Right atrium auricular region (tissue), 2 donors: ENCODE results near the gene PRKCI. TPM values are rescaled to one million over a fixed set of nuclear protein-coding genes. Genes with fewer than 3 reads are reported as not detected.

Source experiments
- DNase-seq: peaks from one replicate; pipeline ENCODE4 v3.0.0-alpha.2; 2019; ENCODE audit warnings: low spot score
- H3K27ac ChIP-seq, 2 donors: fragments of 200-600 bp; sonication (generic); 1 replicate in 1 of 2; 2 replicates in 1 of 2; pipeline ENCODE4 v1.5.1; 2016 to 2019
- H3K27me3 ChIP-seq, 2 donors: fragments of 200-600 bp; sonication (generic); one replicate each; pipeline versions ENCODE4 v1.5.1 to v1.6.0; 2017 to 2019
- H3K36me3 ChIP-seq: fragments of 200-600 bp; sonication (generic); one replicate; pipeline ENCODE4 v1.5.1; 2016
- H3K4me1 ChIP-seq, 2 donors: fragments of 200-600 bp; sonication (generic); one replicate each; pipeline versions ENCODE4 v1.5.1 to v1.6.0; 2017 to 2019
- H3K4me3 ChIP-seq, 2 donors: fragments of 200-600 bp; sonication (generic); 1 replicate in 1 of 2; 2 replicates in 1 of 2; pipeline ENCODE4 v1.5.1; 2017 to 2019; ENCODE audit warnings: mild to moderate bottlenecking in 1 of 2, moderate library complexity in 1 of 2
- H3K9me3 ChIP-seq, 2 donors: fragments of 200-600 bp; sonication (generic); one replicate each; pipeline ENCODE4 v1.5.1; 2019
- total RNA-seq, 2 donors: library from RNA; depleted of rRNA; stranded (reverse); fragments of >200 nt; gene quantifications; one replicate each; pipeline ENCODE4 v1.1.0, GENCODE V29; 2016
- TF ChIP-seq, protein P1 (sequence below), 2 donors: fragments of 200-600 bp; sonication (generic); IDR thresholded peaks; one replicate each; pipeline ENCODE4 v1.5.1; 2019; ENCODE audit warnings: antibody characterized with exemption in 2 of 2

PRKCI gene
- total RNA-seq, 2 donors from 2014 or later: 17.4 to 20.0 TPM

DNA sequence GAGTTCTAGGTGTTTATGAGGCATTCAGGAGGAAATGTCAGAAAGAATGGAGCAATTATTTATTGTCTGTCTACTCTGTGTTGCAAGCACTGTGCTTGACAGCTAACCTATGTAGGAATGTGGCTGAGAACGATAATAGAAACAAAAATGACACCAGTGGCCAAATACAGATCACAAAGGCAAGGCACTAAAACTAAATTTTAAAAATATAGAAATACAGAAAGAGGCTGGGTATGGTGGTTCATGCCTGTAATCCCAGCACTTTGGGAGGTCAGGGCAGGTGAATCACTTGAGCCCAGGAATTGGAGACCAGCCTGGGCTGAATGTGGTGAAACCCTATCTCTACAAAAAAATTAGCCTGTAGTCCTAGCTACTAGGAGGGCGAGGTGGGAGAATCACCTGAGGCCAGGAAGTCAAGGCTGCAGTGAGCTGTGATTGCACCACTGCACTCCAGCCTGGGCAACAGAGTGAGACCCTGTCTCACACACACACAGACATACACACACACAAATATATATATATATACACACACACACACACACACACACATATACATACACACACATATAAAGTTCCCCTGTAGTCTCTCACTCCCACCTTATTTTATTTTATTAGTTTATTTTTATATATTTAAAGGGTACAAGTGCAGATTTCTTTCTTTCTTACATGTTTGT lies 6.0 kb downstream of the PRKCI start:
- no peak for DNase-seq
- Histone ChIP-seq H3K4me1 (peaks cover 0 to 17% of the 10 kb centered on the region in 2 donors), H3K27me3 (no peaks in the 10 kb centered on the region), H3K4me3 (no peak overlapping the region), H3K9me3 (no peaks in the 10 kb centered on the region), H3K27ac (no peak overlapping the region), H3K36me3 (no peaks in the 10 kb centered on the region)
- TF ChIP-seq, protein P1, sequence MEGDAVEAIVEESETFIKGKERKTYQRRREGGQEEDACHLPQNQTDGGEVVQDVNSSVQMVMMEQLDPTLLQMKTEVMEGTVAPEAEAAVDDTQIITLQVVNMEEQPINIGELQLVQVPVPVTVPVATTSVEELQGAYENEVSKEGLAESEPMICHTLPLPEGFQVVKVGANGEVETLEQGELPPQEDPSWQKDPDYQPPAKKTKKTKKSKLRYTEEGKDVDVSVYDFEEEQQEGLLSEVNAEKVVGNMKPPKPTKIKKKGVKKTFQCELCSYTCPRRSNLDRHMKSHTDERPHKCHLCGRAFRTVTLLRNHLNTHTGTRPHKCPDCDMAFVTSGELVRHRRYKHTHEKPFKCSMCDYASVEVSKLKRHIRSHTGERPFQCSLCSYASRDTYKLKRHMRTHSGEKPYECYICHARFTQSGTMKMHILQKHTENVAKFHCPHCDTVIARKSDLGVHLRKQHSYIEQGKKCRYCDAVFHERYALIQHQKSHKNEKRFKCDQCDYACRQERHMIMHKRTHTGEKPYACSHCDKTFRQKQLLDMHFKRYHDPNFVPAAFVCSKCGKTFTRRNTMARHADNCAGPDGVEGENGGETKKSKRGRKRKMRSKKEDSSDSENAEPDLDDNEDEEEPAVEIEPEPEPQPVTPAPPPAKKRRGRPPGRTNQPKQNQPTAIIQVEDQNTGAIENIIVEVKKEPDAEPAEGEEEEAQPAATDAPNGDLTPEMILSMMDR (IDR thresholded peaks at IDR 0.05): no peak

DNA sequence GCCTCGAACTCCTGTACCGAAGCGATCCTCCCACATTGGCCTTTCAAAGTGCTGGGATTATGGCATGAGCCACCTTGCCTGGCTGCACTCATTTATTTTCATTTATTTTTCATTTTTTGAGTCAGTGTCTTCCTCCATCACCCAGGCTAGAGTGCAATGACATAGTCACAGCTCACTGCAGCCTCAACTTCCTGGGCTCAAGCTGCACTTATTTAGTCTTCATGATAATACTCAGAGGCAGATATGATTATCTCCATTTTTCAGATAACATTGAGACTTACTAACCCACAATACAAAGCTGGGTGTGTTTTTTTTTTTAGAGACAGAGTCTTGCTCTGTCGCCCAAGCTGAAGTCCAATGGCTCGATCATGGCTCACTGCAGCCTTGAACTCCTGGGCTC lies 10.0 kb downstream of the PRKCI start:
- H3K36me3 ChIP-seq: peaks cover 17% of the 10 kb centered on the region
- no peaks in the 10 kb centered on the region for H3K27me3 ChIP-seq
- H3K4me1 ChIP-seq: peaks cover 0 to 10% of the 10 kb centered on the region in 2 donors
- TF ChIP-seq, protein P1 (IDR thresholded peaks at IDR 0.05): no peak
- H3K9me3 ChIP-seq: no peaks in the 10 kb centered on the region
- H3K27ac ChIP-seq: no peak overlapping the region
- H3K4me3 ChIP-seq: no peak overlapping the region
- no peak for DNase-seq

DNA sequence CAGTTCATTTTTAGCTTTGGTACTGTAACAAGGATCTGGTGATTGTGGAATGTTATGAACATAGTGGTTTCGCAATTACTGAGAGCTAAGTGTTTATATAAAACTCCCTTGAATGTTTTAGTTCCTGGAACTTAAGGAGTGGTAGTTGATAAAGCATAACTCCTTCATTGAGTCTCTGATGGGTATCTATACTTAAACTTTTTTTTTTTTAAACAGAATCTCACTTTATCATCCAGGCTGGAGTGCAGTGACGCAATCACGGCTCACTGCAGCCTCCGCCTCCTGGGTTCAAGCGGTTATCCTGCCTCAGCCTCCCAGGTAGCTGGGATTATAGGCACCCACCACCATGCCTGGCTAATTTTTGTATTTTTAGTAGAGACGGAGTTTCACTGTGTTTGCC lies 11.3 kb downstream of the PRKCI start:
- H3K4me1 ChIP-seq: no peaks in the 10 kb centered on the region
- H3K36me3 ChIP-seq: peaks cover 18% of the 10 kb centered on the region
- H3K27me3 ChIP-seq: no peaks in the 10 kb centered on the region
- no peak overlapping the region for H3K27ac ChIP-seq
- TF ChIP-seq, protein P1 (IDR thresholded peaks at IDR 0.05): no peak
- no peak for DNase-seq
- no peaks in the 10 kb centered on the region for H3K9me3 ChIP-seq
- H3K4me3 ChIP-seq: no peak overlapping the region

DNA sequence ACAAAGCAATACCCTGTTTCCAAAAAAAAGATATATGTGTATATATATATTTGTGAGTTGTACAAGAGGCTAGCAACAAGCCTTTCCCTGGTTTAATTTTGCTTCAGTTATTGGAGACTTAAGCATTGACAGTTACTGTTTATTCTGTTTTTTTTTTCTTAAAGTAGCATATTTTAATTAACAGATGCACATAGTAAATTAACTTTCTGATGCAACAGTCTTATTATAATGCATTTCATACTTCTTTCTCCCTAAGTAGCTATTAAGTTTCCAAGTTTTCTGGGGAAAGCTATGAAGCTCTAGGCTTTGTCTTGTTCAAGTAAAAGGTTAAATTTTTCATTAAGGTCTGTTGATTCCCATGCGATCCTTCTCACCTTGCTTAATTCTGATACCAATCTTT lies 17.9 kb downstream of the PRKCI start:
- Histone ChIP-seq H3K4me1 (no peaks in the 10 kb centered on the region), H3K27me3 (no peaks in the 10 kb centered on the region), H3K27ac (no peak overlapping the region), H3K4me3 (no peak overlapping the region), H3K36me3 (peaks cover 27% of the 10 kb centered on the region), H3K9me3 (no peaks in the 10 kb centered on the region)
- no peak for DNase-seq
- TF ChIP-seq, protein P1 (IDR thresholded peaks at IDR 0.05): no peak

DNA sequence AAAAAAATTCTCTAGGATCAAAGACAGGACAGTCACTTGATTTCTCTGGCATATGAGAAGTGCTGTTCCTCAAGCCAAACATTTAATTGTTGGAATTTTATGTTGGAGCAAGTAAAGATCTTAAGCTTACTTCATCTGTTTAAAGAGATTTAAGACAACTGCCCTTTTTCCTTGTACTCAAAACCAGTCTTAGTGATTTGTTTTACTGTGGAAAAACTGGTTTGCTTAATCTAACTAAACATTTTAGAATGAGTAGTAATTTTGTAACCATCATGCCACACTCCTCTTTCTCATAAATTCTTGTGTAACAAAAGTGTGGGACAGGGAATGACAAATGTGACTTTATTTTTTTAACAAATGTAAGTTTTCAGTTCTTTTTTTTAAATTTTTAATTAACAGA lies 18.4 kb downstream of the PRKCI start:
- Histone ChIP-seq H3K4me3 (no peak overlapping the region), H3K36me3 (peaks cover 26% of the 10 kb centered on the region), H3K27me3 (no peaks in the 10 kb centered on the region), H3K4me1 (no peaks in the 10 kb centered on the region), H3K9me3 (no peaks in the 10 kb centered on the region), H3K27ac (no peak overlapping the region)
- no peak for DNase-seq
- TF ChIP-seq, protein P1 (IDR thresholded peaks at IDR 0.05): no peak

DNA sequence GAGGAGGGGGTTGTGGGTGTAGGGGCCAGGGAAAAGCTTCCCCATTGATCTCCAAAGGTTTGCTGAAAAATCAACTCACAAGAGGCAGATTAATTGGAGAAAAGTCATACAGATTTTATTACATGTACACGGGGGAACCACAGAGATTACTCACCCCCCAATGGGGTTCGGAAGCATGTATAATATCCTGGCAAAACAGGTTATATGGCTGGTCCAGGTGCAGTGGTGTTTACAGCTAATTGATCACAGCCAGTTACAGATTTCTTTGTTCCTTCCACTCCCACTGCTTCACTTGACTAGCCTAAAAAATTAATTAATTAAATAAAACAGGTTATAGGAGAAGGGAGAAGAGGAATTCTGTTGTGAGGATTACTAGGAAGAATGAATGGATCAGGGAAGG lies 22.4 kb downstream of the PRKCI start:
- Histone ChIP-seq H3K9me3 (no peaks in the 10 kb centered on the region), H3K4me1 (no peaks in the 10 kb centered on the region), H3K27ac (no peak overlapping the region), H3K4me3 (no peak overlapping the region), H3K27me3 (no peaks in the 10 kb centered on the region), H3K36me3 (peaks cover 9% of the 10 kb centered on the region)
- DNase-seq: no peak
- TF ChIP-seq, protein P1 (IDR thresholded peaks at IDR 0.05): no peak
